Fibroblast of lung (primary cell): ENCODE data around the gene ENPEP. TPM values are rescaled to one million over a fixed set of nuclear protein-coding genes. Genes with fewer than 3 reads are reported as not detected.

Experiments used
- DNase-seq, 2 donors: peaks; one replicate each; pipeline versions ENCODE4 v3.0.0 to v3.0.0-alpha.2; 2010; ENCODE audit warnings: low read depth in 2 of 2
- H2AFZ ChIP-seq: 2 replicates; pipeline ENCODE4 v1.5.1; 2012; ENCODE audit warnings: low read length, control low read depth, inconsistent platforms
- H3K27ac ChIP-seq: 2 replicates; pipeline ENCODE4 v1.5.1; 2011; ENCODE audit warnings: low read length, control low read depth; ENCODE audit not compliant: insufficient read depth
- H3K27me3 ChIP-seq: 2 replicates; pipeline ENCODE4 v1.5.1; 2011; ENCODE audit warnings: mild to moderate bottlenecking, low read length; ENCODE audit not compliant: control insufficient read depth, insufficient read depth
- H3K36me3 ChIP-seq: 2 replicates; pipeline ENCODE4 v1.5.1; 2011; ENCODE audit warnings: low read length; ENCODE audit not compliant: control insufficient read depth, insufficient read depth
- H3K4me1 ChIP-seq: 2 replicates; pipeline ENCODE4 v1.5.1; 2011; ENCODE audit warnings: low read length; ENCODE audit not compliant: control insufficient read depth, insufficient read depth; ENCODE audit errors: extremely low read depth
- H3K4me2 ChIP-seq: 2 replicates; pipeline ENCODE4 v1.5.1; 2011; ENCODE audit warnings: low read length, control low read depth; ENCODE audit not compliant: insufficient read depth; ENCODE audit errors: extremely low read depth
- H3K4me3 ChIP-seq, 4 experiments: fragments of 200-600 bp in 1 of 4; sonication (generic) in 1 of 4; replicated peaks in 1 of 4; 2 replicates each; pipeline ENCODE4 v1.5.1; 2011 to 2016; ENCODE audit warnings: low read length in 4 of 4, low read depth in 3 of 4, mild to moderate bottlenecking in 3 of 4, control low read depth in 2 of 4, inconsistent platforms in 1 of 4, mixed read lengths in 1 of 4; ENCODE audit not compliant: insufficient read depth in 1 of 4; ENCODE audit errors: control extremely low read depth in 1 of 4
- H3K79me2 ChIP-seq: 2 replicates; pipeline ENCODE4 v1.5.1; 2012; ENCODE audit warnings: mild to moderate bottlenecking, low read length, inconsistent platforms; ENCODE audit not compliant: control insufficient read depth, insufficient read depth
- H3K9ac ChIP-seq: 2 replicates; pipeline ENCODE4 v1.5.1; 2011; ENCODE audit warnings: mild to moderate bottlenecking, low read length, control low read depth; ENCODE audit not compliant: insufficient read depth
- H3K9me3 ChIP-seq: 2 replicates; pipeline ENCODE4 v1.5.1; 2012; ENCODE audit warnings: low read depth, low read length; ENCODE audit not compliant: control insufficient read depth, insufficient read depth
- H4K20me1 ChIP-seq: 2 replicates; pipeline ENCODE4 v1.5.1; 2011; ENCODE audit warnings: low read length; ENCODE audit not compliant: control insufficient read depth, insufficient read depth; ENCODE audit errors: extremely low read depth
- CTCF ChIP-seq, 2 donors: IDR thresholded peaks in 1 of 2; conservative IDR thresholded peaks in 1 of 2; 1 replicate in 1 of 2; 2 replicates in 1 of 2; pipeline ENCODE4 v1.5.1; 2011 to 2012; ENCODE audit warnings: low read length in 2 of 2, control low read depth in 1 of 2, inconsistent platforms in 1 of 2, low read depth in 1 of 2, mild to moderate bottlenecking in 1 of 2
- EZH2 ChIP-seq: IDR thresholded peaks from 2 replicates; pipeline ENCODE4 v1.5.1; 2012; ENCODE audit warnings: low read length, control low read depth, mild to moderate bottlenecking; ENCODE audit errors: missing control alignments
- polyA plus RNA-seq, 2 donors: library from polyadenylated mRNA; depleted of rRNA in 1 of 2; stranded (reverse) in 1 of 2; unstranded in 1 of 2; fragments of >200 nt; gene quantifications; 2 replicates each; pipeline ENCODE4 v1.2.1, GENCODE V29; 2011 to 2012; ENCODE audit warnings: missing spikeins in 1 of 2
- total RNA-seq: library from RNA; depleted of rRNA; stranded (reverse); fragments of >200 nt; gene quantifications from 2 replicates; pipeline ENCODE4 v1.2.1, GENCODE V29; 2014

The ENPEP gene
- total and polyA plus RNA-seq, 2 donors (not counting 1 experiment from before 2014, with no cell fraction given): 0.28 TPM; not detected in 1

GRCh38 chr4:110516106-110516922 is 40.4 kb downstream of the ENPEP start:
- Histone ChIP-seq H2AFZ (peak overlapping the region; percentile 76), H3K36me3 (no peaks in the 10 kb centered on the region)
- peak; percentile 56 to 63 for DNase-seq

GRCh38 chr4:110518889-110519490 is 43.0 kb downstream of the ENPEP start:
- no peaks in the 10 kb centered on the region for H3K9me3 ChIP-seq
- peak; percentile 86 for TF ChIP-seq CTCF (conservative IDR thresholded peaks at IDR 0.05 in 1 of 2, IDR thresholded peaks at IDR 0.05 in 1 of 2; ENCODE audit: low read depth in 1 of 2, low read length in 2 of 2)
- TF ChIP-seq EZH2: no peak
- no peaks in the 10 kb centered on the region for H3K79me2 ChIP-seq
- H3K27me3 ChIP-seq: no peaks in the 10 kb centered on the region
- no peaks in the 10 kb centered on the region for H3K4me1 ChIP-seq
- H3K27ac ChIP-seq: no peak overlapping the region
- H3K9ac ChIP-seq: no peak overlapping the region
- H4K20me1 ChIP-seq: no peaks in the 10 kb centered on the region
- peak; percentile 5 to 39 for DNase-seq
- no peak overlapping the region for H2AFZ ChIP-seq
- H3K4me3 ChIP-seq: no peak overlapping the region
- H3K4me2 ChIP-seq: no peak overlapping the region
- H3K36me3 ChIP-seq: no peaks in the 10 kb centered on the region

More at GRCh38 chr4:110516106-110516922, 40.4 kb downstream of the ENPEP start:
- Histone ChIP-seq H3K9me3 (no peaks in the 10 kb centered on the region), H3K79me2 (no peaks in the 10 kb centered on the region), H3K4me1 (no peaks in the 10 kb centered on the region), H3K27ac (no peak overlapping the region), H3K27me3 (no peaks in the 10 kb centered on the region), H3K4me3 (peak overlapping the region; percentile 39 to 70 (median 50)), H4K20me1 (no peaks in the 10 kb centered on the region), H3K4me2 (peak overlapping the region; percentile 54), H3K9ac (no peak overlapping the region)
- TF ChIP-seq CTCF (conservative IDR thresholded peaks at IDR 0.05 in 1 of 2, IDR thresholded peaks at IDR 0.05 in 1 of 2; ENCODE audit: low read depth in 1 of 2, low read length in 2 of 2): peak; percentile 83 to 89
- TF ChIP-seq EZH2: no peak

- Histone ChIP-seq H3K79me2 (no peaks in the 10 kb centered on the region), H3K27ac (no peak overlapping the region), H3K4me3 (no peak overlapping the region), H2AFZ (no peak overlapping the region), H3K9me3 (no peaks in the 10 kb centered on the region), H4K20me1 (no peaks in the 10 kb centered on the region), H3K4me1 (no peaks in the 10 kb centered on the region), H3K27me3 (no peaks in the 10 kb centered on the region), H3K4me2 (no peak overlapping the region), H3K36me3 (no peaks in the 10 kb centered on the region), H3K9ac (no peak overlapping the region)
- no peak for TF ChIP-seq EZH2
- no peak for TF ChIP-seq CTCF (conservative IDR thresholded peaks at IDR 0.05 in 1 of 2, IDR thresholded peaks at IDR 0.05 in 1 of 2; ENCODE audit: low read depth in 1 of 2, low read length in 2 of 2)
- DNase-seq: no peak
Observed at GRCh38 chr4:110520886-110521285, 44.9 kb downstream of the ENPEP start.
